IPS-15b (cell line): ENCODE results near the gene PGAP1.
A peak's percentile ranks its signal among the peaks of the same experiment; 100 is the strongest.

Source experiments
- H3K27me3 ChIP-seq: one replicate; pipeline ENCODE4 v1.6.1; 2013; ENCODE audit warnings: low read length; ENCODE audit not compliant: control insufficient read depth, insufficient read depth
- H3K36me3 ChIP-seq: one replicate; pipeline ENCODE4 v1.6.1; 2013; ENCODE audit warnings: low read length; ENCODE audit not compliant: control insufficient read depth, insufficient read depth
- H3K4me1 ChIP-seq: one replicate; pipeline ENCODE4 v1.6.1; 2013; ENCODE audit warnings: mild to moderate bottlenecking, low read length; ENCODE audit not compliant: control insufficient read depth, insufficient read depth
- H3K4me3 ChIP-seq: one replicate; pipeline ENCODE4 v1.5.1; 2013; ENCODE audit warnings: low read depth, low read length
- H3K9ac ChIP-seq: one replicate; pipeline ENCODE4 v1.6.1; 2013; ENCODE audit warnings: low read depth, mild to moderate bottlenecking, low read length
- H3K9me3 ChIP-seq: one replicate; pipeline ENCODE4 v1.6.1; 2013; ENCODE audit warnings: mild to moderate bottlenecking, low read length; ENCODE audit not compliant: control insufficient read depth, insufficient read depth

PGAP1 gene

GRCh38 chr2:196823750-196824522 is 102.6 kb downstream of the PGAP1 start:
- Histone ChIP-seq H3K27me3 (no peaks in the 10 kb centered on the region), H3K4me1 (no peaks in the 10 kb centered on the region), H3K9ac (no peak overlapping the region)

GRCh38 chr2:196821195-196821594 is 105.3 kb downstream of the PGAP1 start:
- Histone ChIP-seq H3K4me3 (no peak overlapping the region), H3K9ac (no peak overlapping the region), H3K4me1 (no peaks in the 10 kb centered on the region), H3K36me3 (no peaks in the 10 kb centered on the region), H3K27me3 (no peaks in the 10 kb centered on the region), H3K9me3 (no peaks in the 10 kb centered on the region)

More at GRCh38 chr2:196823750-196824522, 102.6 kb downstream of the PGAP1 start:
- no peaks in the 10 kb centered on the region for H3K36me3 ChIP-seq
- no peaks in the 10 kb centered on the region for H3K9me3 ChIP-seq
- no peak overlapping the region for H3K4me3 ChIP-seq

GRCh38 chr2:196809260-196809659 is 117.2 kb downstream of the PGAP1 start, which contains the start of gene C2orf66:
Gene C2orf66, minus strand, starts transcription at chr2:196809355. Its CDS starts 19 bp downstream, at chr2:196809336.
- Histone ChIP-seq H3K27me3 (no peaks in the 10 kb centered on the region), H3K4me3 (no peak within 1 kb of the TSS)

GRCh38 chr2:196808083-196808665 is 118.3 kb downstream of the PGAP1 start:
- Histone ChIP-seq H3K9me3 (no peaks in the 10 kb centered on the region), H3K9ac (no peak overlapping the region), H3K4me3 (no peak overlapping the region), H3K27me3 (no peaks in the 10 kb centered on the region), H3K4me1 (no peaks in the 10 kb centered on the region), H3K36me3 (no peaks in the 10 kb centered on the region)

More at GRCh38 chr2:196809260-196809659, 117.2 kb downstream of the PGAP1 start, which contains the start of gene C2orf66:
- Histone ChIP-seq H3K9ac (no peak within 1 kb of the TSS), H3K9me3 (no peaks in the 10 kb centered on the region), H3K36me3 (no peaks in the 10 kb centered on the region), H3K4me1 (no peaks in the 10 kb centered on the region)

GRCh38 chr2:196804381-196804780 is 122.1 kb downstream of the PGAP1 start:
- Histone ChIP-seq H3K9ac (no peak overlapping the region), H3K4me1 (no peaks in the 10 kb centered on the region), H3K27me3 (peaks cover 9% of the 10 kb centered on the region), H3K4me3 (no peak overlapping the region), H3K9me3 (no peaks in the 10 kb centered on the region), H3K36me3 (no peaks in the 10 kb centered on the region)

GRCh38 chr2:196802401-196802800 is 124.1 kb downstream of the PGAP1 start:
- no peak overlapping the region for H3K9ac ChIP-seq

GRCh38 chr2:196801674-196802261 is 124.7 kb downstream of the PGAP1 start:
- no peak overlapping the region for H3K9ac ChIP-seq
- no peak overlapping the region for H3K4me3 ChIP-seq
- H3K9me3 ChIP-seq = no peaks in the 10 kb centered on the region

More at GRCh38 chr2:196802401-196802800, 124.1 kb downstream of the PGAP1 start:
- no peaks in the 10 kb centered on the region for H3K4me1 ChIP-seq
- H3K27me3 ChIP-seq = peaks cover 9% of the 10 kb centered on the region
- H3K36me3 ChIP-seq = no peaks in the 10 kb centered on the region
- H3K9me3 ChIP-seq = no peaks in the 10 kb centered on the region
- H3K4me3 ChIP-seq = no peak overlapping the region

GRCh38 chr2:196798980-196799379 is 127.5 kb downstream of the PGAP1 start:
- no peaks in the 10 kb centered on the region for H3K9me3 ChIP-seq
- H3K4me1 ChIP-seq = no peaks in the 10 kb centered on the region
- peak overlapping the region; percentile 95 for H3K4me3 ChIP-seq
- H3K36me3 ChIP-seq = peaks cover 12% of the 10 kb centered on the region
- H3K27me3 ChIP-seq = peaks cover 9% of the 10 kb centered on the region
- H3K9ac ChIP-seq = peak overlapping the region; percentile 88

More at GRCh38 chr2:196801674-196802261, 124.7 kb downstream of the PGAP1 start:
- peaks cover 5% of the 10 kb centered on the region for H3K36me3 ChIP-seq
- H3K27me3 ChIP-seq = peaks cover 9% of the 10 kb centered on the region
- H3K4me1 ChIP-seq = no peaks in the 10 kb centered on the region

GRCh38 chr2:196792865-196793264 is 133.6 kb downstream of the PGAP1 start:
- H3K36me3 ChIP-seq = peaks cover 19% of the 10 kb centered on the region
- no peaks in the 10 kb centered on the region for H3K4me1 ChIP-seq
- H3K9me3 ChIP-seq = no peaks in the 10 kb centered on the region
- H3K27me3 ChIP-seq = no peaks in the 10 kb centered on the region
- no peak overlapping the region for H3K9ac ChIP-seq
- H3K4me3 ChIP-seq = no peak overlapping the region

- Histone ChIP-seq H3K9me3 (no peaks in the 10 kb centered on the region), H3K9ac (no peak overlapping the region), H3K4me1 (no peaks in the 10 kb centered on the region), H3K36me3 (peaks cover 10% of the 10 kb centered on the region), H3K27me3 (no peaks in the 10 kb centered on the region), H3K4me3 (no peak overlapping the region)
Observed at GRCh38 chr2:196783431-196784094, 142.9 kb downstream of the PGAP1 start.
